ENCODE measurements around the gene CCDC9. TPM values are rescaled to one million over a fixed set of nuclear protein-coding genes. Genes with fewer than 3 reads are reported as not detected.

Gene CCDC9
- total and polyA plus RNA-seq, 2 of the 13 experiments (the other 11 are each of a cell fraction or from before 2014, with no cell fraction given), result 2.9 to 6.3 TPM

DNA sequence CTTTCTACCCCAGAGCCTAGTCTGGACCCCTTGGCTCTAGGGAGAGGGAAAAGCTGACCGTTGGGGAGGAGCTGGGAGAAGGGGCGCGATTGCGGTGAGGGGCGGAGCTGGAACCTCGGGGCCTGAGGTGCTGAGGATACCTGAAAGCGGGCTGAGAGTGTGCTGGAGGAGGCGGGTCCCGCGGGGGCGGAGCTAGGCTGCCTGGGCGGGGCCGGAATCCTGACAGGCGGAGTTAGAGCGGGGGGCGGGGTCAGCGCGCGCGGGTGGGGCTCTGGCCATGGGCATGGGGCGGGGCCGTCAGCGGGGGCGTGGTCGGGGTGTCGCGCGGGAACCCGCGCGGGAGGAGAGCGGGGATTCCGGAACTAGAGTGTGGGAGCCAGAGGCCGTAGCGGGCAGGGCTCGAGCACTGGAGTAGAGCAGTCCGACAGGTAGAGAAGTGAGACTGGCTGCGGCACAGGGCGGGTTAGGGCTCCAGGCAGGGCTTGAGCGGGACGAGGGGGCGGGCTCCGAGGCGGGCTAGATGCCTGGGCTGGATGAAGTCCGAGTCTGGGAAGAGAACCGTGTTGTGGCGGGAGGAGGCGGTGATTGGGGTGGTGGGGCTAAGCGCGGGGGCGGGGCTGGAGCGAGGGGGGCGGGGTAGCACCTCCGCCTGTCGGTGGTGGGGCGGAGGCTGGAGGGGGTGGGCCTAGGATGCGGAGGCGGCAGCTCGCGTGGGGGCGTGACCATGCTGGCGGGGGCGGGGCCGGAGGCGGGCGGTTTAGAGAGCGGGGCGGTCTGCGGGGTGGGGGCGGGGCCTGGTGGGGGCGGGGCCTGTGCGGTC lies 18.0 kb downstream of the CCDC9 start, which contains the start of gene INAFM1 (continued):
- TF ChIP-seq, protein P1, sequence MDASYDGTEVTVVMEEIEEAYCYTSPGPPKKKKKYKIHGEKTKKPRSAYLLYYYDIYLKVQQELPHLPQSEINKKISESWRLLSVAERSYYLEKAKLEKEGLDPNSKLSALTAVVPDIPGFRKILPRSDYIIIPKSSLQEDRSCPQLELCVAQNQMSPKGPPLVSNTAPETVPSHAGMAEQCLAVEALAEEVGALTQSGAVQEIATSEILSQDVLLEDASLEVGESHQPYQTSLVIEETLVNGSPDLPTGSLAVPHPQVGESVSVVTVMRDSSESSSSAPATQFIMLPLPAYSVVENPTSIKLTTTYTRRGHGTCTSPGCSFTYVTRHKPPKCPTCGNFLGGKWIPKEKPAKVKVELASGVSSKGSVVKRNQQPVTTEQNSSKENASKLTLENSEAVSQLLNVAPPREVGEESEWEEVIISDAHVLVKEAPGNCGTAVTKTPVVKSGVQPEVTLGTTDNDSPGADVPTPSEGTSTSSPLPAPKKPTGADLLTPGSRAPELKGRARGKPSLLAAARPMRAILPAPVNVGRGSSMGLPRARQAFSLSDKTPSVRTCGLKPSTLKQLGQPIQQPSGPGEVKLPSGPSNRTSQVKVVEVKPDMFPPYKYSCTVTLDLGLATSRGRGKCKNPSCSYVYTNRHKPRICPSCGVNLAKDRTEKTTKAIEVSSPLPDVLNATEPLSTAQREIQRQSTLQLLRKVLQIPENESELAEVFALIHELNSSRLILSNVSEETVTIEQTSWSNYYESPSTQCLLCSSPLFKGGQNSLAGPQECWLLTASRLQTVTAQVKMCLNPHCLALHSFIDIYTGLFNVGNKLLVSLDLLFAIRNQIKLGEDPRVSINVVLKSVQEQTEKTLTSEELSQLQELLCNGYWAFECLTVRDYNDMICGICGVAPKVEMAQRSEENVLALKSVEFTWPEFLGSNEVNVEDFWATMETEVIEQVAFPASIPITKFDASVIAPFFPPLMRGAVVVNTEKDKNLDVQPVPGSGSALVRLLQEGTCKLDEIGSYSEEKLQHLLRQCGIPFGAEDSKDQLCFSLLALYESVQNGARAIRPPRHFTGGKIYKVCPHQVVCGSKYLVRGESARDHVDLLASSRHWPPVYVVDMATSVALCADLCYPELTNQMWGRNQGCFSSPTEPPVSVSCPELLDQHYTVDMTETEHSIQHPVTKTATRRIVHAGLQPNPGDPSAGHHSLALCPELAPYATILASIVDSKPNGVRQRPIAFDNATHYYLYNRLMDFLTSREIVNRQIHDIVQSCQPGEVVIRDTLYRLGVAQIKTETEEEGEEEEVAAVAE (CRISPR knock-in tag; IDR thresholded peaks at IDR 0.05; ENCODE audit: borderline replicate concordance), result no peak
- TF ChIP-seq SP4 (CRISPR knock-in tag; IDR thresholded peaks at IDR 0.05) (peak; percentile 78), NCOA1 (CRISPR knock-in tag; IDR thresholded peaks at IDR 0.05) (no peak), CHD2 (IDR thresholded peaks at IDR 0.05; ENCODE audit: low read depth, low read length) (peak; percentile 87), SNAI1 (CRISPR knock-in tag; IDR thresholded peaks at IDR 0.05; ENCODE audit: borderline replicate concordance) (no peak), ZMYM2 (CRISPR knock-in tag; IDR thresholded peaks at IDR 0.05) (no peak), ZNF75D (CRISPR knock-in tag; IDR thresholded peaks at IDR 0.05; ENCODE audit: borderline replicate concordance) (no peak), ZNF720 (CRISPR knock-in tag; IDR thresholded peaks at IDR 0.05) (no peak), NR2C2 (CRISPR knock-in tag; IDR thresholded peaks at IDR 0.05; ENCODE audit: borderline replicate concordance) (no peak)
- TF ChIP-seq, protein P2, sequence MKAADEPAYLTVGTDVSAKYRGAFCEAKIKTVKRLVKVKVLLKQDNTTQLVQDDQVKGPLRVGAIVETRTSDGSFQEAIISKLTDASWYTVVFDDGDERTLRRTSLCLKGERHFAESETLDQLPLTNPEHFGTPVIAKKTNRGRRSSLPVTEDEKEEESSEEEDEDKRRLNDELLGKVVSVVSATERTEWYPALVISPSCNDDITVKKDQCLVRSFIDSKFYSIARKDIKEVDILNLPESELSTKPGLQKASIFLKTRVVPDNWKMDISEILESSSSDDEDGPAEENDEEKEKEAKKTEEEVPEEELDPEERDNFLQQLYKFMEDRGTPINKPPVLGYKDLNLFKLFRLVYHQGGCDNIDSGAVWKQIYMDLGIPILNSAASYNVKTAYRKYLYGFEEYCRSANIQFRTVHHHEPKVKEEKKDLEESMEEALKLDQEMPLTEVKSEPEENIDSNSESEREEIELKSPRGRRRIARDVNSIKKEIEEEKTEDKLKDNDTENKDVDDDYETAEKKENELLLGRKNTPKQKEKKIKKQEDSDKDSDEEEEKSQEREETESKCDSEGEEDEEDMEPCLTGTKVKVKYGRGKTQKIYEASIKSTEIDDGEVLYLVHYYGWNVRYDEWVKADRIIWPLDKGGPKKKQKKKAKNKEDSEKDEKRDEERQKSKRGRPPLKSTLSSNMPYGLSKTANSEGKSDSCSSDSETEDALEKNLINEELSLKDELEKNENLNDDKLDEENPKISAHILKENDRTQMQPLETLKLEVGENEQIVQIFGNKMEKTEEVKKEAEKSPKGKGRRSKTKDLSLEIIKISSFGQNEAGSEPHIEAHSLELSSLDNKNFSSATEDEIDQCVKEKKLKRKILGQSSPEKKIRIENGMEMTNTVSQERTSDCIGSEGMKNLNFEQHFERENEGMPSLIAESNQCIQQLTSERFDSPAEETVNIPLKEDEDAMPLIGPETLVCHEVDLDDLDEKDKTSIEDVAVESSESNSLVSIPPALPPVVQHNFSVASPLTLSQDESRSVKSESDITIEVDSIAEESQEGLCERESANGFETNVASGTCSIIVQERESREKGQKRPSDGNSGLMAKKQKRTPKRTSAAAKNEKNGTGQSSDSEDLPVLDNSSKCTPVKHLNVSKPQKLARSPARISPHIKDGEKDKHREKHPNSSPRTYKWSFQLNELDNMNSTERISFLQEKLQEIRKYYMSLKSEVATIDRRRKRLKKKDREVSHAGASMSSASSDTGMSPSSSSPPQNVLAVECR (CRISPR knock-in tag; IDR thresholded peaks at IDR 0.05; ENCODE audit: borderline replicate concordance), result 0 out of 2 replicates have a peak, but pooled peaks have one; percentile 4
